HTERT RPE-1 (cell line): ENCODE data around the gene FXYD7.
"Not testable (repeated sequence)": the region's sequence is repeated elsewhere in the genome, so short reads cannot be mapped to it uniquely, and the experiment has no call there.

Experiments
- in situ Hi-C: fragments of 300-500 bp; cut with MboI; formaldehyde crosslinking; loops from 4 replicates; pipeline ENCODE4 v1.14.3; 2020; ENCODE audit warnings: low sequenced_read_pairs

FXYD7 gene

DNA sequence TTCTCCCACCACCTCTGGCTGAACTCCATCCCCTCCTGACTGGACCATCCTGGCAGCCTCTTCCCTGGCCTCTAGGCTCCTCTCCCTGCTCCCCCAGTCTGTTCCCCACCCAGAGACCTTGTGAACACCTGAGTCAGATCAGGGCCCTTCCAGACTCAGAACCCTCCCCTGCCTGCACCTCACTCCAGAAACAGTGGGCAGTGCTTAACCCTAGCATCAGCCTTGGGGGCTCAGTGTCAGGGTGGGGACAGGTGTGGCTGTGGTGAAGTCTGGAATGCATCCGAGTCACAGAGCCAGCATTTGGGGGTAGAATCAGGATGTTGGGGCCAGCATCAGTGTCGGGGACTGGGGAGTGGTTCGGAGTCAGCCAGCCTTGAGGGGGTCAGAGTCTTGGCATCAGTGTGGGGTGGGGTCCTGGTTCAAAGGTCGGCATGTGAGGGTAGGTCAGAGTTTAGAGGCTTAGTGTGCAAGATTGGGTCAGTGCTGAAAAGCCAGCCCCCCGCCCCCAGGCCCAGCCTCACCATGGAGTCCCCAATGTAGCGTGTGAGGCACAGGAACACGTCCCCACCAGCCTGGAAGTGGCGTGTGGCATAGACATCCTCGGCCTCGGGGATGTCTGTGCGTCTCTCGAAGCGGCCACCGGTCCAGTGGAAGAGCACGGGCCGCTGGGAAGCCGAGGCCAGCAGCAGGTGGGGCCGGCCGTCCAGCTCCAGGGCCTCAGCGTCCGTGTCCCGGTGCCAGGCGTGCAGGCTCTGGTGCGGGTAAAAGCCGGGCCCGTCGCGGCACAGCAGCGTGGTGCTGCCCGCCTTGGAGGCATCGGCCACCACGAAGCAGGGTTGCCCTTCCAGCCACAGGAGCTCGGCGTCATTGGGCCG, 17.1 kb upstream of the FXYD7 start:
- in situ Hi-C loops, result no loop called here

DNA sequence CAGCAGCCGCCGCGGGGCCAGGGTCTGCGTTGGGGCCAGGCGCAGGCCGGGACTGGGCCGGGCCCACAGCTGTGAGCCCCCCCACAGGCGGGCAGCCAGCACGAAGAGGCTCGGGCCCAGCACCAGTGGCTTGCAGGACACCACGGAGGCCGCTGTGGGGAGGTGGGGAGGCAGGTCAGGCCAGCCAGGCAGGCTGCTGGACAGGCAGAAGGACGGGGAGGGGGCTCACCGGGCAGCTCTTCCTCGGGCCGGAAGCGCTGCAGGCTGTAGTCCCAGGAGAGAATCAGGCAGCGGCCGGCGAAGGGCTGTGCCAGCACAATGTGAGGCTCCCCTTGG, 16.5 kb upstream of the FXYD7 start:
- in situ Hi-C loops, result no loop called here

DNA sequence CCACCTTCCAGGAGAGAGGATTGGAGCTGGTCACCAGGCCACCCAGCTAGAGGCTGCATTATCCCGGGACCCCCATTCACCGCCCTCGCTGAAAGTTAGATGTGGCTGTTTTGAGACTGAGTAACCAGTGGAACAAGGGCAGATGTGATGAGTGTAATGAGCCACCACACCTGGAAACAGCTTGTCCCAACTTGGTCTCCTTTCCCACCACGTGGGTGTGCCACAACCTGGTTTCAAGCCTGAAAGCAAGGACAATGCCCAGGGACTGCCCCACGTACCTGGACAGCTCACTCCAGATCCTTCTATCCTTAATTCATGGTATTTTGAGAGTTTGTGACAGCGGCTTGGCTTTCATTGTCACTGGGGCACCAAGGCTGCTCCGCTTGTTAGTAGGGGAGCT, 15.2 kb upstream of the FXYD7 start:
- in situ Hi-C loops, result no loop called here

DNA sequence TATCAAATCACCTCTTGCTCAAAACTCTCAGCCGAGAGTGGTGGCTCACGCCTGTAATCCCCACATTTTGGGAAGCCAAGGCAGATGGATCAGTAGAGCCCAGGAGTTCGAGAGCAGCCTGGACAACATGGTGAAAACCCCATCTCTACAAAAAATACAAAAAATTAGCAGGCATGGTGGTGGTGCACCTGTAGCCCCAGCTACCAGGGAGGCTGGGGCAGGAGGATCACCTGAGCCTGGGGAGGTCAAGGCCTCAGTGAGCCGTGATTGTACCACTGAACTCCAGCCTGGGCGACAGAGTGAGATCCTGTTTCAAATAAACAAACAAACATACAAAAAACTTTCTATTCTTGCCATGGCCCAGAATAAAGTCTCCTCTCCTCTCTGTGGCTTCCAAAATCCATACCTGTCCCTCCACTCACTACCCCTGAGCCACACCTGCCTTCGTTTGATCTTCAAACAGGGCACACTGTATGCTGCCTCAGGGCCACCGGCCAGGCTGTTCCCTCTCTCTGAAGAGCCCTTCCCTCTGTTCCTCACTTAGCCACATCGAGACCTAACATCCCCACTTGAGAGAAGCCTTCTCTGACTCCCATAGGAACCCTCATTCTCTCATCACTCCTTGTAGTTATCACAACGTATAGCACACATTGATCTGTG, 14.5 kb upstream of the FXYD7 start:
- in situ Hi-C loops, result no loop called here

DNA sequence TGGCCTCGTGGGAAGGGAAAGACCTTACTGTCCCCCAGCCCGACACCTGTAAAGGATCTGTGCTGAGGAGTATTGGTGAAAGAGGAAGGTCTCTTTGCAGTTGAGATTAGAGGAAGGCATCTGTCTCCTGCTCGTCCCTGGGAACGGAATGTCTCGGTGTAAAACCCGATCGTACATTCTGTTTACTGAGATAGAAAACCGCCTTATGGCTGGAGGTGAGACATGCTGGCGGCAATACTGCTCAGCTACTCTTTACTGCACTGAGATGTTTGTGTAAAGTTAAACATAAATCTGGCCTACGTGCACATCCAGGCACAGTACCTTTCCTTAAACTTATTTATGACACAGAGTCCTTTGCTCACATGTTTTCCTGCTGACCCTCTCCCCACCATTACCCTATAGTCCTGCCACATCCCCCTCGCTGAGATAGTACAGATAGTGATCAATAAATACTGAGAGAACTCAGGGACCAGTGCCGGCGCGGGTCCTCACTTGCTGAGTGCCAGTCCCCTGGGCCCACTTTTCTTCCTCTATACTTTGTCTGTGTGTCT, 13.3 kb upstream of the FXYD7 start:
- in situ Hi-C loops, result not testable (repeated sequence)

DNA sequence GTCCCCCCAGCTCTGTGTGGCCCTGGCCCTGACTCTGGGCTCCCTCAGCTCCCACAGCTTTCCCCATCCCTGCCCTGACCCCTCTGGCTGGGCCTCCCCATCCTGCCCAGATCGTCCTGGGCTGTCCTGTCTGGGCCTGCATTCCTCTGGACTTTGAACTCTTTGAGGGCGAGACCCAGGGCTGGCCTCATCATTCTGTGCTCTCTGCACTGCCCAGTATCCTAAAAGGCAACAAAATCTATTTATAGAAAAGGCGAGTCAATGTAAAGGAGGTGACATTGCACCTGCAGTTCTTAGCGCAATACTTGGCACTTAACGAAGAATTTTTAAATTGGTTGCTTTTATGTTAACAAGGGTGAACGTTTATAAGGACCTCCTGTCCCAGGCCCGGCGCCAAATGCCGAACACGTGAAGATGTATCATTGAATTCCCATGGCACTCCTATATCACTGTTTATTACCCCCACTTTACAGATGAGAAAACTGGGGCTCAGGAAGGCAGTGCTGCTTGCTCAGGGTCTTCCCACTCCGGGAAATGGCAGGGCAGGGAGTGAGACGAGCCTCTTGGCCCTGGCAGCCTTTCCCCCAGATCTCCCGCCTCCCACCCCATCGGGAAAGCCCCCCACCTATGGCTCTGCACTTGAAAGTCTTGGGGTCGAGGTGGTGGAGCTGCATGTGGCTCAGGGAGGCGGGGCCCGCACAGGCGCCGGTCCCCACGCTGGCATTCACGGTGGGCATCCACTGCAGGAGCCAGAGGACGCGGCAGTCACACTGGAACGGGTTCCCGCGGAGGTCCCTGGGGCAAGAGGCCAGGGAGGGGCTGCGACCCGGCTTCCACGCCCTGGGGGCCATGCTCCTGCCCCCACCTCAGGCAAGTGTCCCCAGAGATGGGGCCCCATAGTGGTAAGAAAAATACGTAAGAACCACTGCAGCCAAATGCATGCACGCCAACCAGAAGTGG, 12.0 kb upstream of the FXYD7 start:
- in situ Hi-C loops, result no loop called here

DNA sequence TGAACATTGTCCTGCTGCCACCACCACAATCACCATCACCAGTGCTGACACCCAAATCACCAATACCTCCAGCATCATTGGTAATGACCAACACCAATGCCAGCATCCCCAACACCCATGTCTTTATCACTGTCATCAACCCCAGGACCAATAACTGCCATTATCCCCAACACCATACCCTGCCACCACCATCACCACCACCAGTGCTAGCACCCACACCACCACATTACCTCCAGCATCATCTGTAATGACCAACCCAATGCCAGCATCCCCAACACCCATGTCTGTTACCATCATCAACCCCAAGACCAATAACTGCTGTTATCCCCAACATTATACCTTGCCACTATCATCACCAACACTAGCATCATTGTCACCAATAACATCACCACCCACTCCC, 10.8 kb upstream of the FXYD7 start:
- in situ Hi-C loops, result no loop called here

DNA sequence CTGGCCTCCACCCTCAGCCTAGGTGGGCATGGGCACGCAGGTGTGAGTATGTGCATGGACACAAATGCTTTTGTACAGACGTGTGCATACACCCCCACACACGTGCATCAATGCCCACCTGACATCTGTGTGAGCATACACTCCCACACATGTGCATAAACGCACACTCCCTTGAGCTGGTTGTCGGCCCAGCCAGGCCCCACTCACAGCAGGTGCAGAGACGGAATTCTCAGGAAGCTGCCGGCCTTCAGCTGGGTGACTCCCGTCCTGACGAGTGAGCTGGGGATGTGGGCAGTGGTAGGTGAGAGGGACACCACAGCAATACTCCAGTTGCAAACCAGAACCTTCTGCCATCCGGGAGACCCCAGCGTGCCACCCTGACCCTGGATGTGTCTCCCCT, 9.2 kb upstream of the FXYD7 start:
- in situ Hi-C loops, result no loop called here

DNA sequence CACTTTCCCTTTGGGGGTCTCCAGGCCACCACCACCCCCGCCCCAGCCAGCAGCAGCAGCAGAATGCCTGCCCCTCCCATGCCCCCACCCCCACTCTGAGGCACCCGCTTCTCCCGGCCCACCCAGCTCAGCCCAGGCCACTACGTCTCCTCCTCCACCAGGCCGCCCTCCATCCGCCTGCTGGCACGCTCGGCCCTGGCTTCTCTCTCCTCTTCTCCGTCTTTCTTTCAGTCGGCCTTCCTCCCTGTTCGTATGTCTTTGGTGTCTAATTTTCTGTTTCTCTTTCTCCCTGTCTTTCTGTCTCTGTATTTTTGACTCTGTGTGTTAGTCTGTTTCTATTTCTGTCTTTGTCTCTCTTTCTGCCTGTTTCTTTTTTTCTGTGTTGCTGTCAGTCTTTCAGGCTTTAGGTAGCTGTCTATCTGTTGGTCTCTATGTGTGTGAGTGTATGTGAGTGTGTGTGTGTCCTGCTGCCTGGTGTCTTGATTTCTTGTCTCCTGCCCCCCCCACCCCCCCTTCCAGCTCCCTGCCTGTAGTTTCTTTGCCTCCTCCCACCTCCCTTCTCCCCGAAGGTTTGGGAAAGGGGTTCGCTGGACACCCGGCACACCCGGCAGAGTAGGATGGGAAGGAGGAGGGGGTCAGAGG, 8.3 kb upstream of the FXYD7 start, which contains the start of gene LGI4:
Gene LGI4, minus strand, starts transcription at position 459 of the 642 bp plus-strand sequence. Its CDS starts 379 bp downstream, at position 80.
- in situ Hi-C loops, result no loop called here

DNA sequence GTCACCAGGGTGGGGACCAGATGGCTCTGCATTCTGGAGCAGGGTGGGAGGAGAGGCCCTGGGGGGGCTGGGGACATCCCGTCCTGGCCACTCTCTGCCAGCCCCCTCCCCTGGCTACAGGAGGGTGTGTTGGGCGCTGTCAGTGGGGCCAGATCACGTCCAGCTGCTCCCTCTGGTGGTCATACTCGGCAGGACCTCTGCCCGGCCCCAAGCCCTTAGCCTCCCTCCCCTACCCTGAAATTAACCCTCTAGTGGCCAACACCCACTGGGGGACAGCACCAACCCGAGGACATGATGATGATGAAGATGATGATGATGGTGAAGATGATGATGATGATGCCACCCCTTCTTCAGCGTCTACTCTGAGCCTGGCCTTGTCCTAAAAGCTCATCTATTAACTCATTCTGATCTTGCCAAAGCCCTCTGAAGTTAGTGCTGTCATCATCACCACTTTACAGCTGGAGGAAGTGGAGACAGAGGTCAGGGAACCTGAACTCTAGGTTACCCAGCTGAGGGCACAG, 7.6 kb upstream of the FXYD7 start:
- in situ Hi-C loops, result no loop called here

DNA sequence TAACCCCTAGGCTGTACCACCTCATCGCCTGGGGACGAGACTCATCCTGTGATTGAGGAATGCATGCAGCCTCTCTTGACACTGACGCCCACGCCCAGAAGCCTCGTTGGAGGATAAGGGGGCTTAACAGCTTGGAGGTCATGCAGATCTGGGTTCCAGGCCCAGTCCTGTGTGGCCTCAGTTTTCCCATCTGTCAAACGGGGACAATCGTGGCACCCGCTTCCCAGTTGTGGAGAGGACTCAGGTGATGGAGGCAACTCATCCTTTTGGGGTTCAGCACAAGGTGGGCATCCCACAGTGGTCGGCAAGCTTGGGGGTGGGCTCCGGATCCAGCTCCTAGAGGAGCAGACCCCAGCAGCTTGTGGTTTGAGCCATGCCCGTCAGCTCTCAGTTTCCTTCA, 6.8 kb upstream of the FXYD7 start:
- in situ Hi-C loops, result no loop called here

DNA sequence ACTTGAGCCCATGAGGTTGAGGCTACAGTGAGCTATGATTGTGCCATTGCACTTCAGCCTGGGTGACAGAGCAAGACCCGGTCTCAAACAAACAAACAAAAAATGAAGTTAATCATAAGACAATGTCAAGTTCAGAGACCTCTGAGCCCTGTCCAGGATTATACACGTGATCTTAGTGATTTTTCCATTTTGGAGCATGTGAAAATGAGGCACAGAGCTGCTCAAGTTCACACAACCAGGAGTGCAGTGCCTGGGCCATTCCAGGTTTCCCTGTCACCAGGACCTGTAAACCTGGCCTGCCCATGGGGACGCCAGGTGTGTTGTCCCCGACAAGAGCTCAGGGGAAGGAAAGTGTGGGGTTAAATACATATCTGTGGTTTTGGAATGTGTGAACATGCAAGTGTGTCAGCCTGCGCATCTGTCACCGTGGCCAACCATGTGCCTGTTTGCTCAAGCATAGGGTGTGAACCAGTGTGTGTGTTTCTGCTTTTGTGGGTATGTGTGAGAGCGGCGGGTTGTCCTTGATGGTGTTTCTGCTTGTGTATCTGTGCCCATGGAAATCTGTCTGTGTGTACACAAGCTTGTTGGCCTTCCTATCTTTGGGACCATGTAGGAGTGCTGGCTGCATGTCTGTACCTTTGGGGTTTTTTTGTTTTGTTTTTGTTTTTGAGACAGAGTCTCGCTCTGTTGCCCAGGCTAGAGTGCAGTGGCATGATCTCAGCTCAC, 5.9 kb upstream of the FXYD7 start:
- in situ Hi-C loops, result no loop called here

DNA sequence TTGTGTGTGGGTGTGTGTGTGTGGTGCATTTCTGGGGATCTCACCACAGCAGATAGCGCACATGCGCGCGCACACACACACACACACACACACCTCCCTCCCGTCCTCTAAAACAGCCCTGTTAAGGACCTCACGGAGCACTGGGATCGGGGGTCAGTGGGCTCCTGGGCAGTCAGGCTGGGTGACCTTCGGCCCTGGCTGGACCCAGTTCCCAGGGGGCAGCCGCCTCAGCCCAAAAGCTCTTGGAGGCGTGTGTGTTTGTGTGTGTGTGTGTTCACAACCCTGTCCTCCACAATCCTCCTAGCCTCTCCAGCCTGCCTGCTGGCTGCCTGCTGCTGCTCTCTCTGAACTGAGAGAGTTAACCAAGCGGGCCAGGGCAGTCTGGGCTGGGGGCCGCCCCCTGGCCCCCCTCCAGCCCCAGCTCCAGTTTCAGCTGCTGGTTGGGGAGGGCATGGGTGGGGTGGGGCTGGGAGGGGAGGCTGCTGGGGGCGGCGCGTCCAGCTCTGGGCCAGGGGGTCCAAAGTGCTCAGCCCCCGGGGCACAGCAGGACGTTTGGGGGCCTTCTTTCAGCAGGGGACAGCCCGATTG, 4.7 kb upstream of the FXYD7 start, which contains the start of gene FXYD1:
Gene FXYD1, plus strand, starts transcription at position 520 of the 588 bp plus-strand sequence. CDS start 1,256 bp downstream, outside the sequence.
- in situ Hi-C loops, result no loop called here

DNA sequence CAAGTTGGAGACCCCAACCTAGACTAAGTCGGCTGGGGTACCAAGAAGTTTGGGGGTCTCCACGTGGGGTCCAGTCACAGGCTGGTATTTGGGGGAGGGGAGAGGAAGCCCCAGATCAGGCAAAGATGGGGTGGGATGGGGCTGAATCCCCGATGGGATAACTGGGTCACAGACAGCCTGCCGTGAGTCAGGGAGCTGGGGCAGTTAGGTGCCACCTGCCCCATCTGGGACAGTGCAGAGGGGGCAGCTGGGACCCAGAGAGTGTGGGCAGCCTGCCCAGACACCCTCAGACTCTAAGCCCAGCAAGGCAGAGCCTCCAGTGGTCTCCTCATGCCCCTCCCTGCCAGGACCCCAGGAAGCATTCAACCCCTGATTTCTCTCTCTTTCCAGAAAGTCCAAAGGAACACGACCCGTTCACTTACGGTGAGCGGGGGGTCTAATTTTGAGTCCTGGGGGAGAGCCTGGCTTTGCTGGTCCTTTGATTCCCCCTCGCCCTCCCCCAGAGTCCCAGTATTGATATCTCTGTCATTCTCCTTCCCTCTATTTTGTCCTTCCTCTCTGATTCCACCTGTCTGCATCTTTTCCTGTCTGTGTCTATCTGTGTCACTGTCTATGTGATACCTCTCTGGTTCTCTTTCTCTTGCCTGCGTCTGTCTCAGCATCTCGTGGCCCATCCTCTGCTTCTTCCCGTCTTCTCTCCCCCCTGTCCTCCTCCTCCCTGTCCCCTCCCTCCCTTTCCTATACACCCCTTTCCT, 2.7 kb upstream of the FXYD7 start:
- in situ Hi-C loops, result no loop called here

DNA sequence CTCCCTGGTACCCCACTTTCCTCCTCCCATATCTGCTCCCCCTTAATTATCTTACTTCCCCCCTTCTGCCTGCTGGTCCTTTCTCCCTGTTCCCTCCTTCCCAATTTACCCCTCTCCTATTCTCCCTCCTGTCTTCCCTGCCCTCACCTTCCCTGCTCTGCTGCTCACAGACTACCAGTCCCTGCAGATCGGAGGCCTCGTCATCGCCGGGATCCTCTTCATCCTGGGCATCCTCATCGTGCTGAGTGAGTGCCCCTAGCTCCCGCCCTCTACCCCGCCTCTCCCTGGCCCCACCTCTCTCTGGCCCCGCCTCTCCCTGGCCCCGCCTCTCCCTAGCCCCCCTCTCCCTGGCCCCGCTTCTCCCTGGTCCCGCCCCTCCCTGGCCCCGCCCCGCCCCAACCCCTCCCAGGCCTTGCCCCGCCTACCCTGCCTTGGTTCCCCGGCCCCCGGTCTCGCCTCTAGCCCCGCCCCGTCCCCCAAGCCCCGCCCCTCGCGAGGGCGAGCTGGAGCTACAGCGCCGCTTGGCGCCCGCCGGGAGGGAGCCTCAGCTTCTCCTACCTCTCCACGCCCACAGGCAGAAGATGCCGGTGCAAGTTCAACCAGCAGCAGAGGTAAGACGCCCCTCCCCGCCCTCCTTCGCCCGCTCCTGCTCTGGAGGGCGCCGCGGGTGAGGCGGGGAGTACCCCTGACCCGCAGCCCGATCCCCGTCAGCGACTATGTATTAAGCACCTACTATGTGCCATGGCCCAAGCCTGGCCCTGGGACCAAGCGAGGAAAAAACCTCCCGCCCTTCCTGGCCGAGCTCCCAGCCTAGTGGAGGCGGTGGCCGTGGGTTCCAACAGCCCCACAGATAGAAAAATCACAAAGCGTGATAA, 1.9 kb upstream of the FXYD7 start:
- in situ Hi-C loops, result no loop called here

DNA sequence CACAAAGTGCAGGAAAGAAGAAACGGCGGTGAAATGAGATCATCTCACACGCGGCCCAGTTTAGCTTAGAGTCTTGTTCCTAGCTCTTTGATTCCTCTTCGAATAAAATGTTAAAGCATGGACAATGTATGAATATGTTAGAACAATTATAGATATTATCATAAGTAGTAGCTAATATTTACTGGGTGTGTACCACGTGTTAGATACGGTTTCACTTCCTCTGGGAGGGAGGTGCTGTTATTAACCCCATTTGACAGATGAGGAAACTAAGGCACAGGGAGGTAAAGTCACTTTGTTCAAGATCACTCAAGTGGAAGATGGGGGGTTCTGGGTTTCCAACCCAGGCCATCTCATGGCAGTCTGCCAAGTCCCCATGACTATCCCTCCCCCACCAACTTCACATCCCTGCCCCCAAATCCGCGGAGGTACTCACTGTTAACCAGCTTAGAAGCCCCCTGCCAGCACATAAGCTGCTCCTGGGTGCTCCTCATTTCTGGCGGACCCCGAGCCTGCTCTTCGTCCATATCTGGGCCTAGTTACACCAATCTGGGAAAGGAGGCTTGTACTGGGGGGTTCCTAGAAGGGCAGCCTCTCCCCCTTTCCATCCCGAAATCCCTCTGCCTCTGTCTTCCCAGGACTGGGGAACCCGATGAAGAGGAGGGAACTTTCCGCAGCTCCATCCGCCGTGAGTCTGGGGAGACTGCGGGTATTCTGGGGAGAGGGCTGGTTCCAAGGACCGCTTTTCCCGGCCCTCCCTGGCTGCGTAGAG, 1.0 kb upstream of the FXYD7 start:
- in situ Hi-C loops, result no loop called here
